K562 (cell line): ENCODE results near the gene SLC35G4. TPM values are rescaled to one million over a fixed set of nuclear protein-coding genes. Genes with fewer than 3 reads are reported as not detected.

Experiments
- ATAC-seq: fragments of 200-7000 bp; cut with Tn5 transposase; 3 replicates; pipeline ENCODE4 v1.9.1; 2020; ENCODE audit warnings: moderate library complexity
- BruUV-seq: library from RNA; stranded (reverse); fragments of 400-500 nt; replicated peaks from 2 replicates; lab custom pipeline; 2021; lab: Mats Ljungman, UMichigan
- CTCF ChIA-PET: fragments of 300-600 bp; formaldehyde crosslinking; extraction: SDS; loops from one replicate; lab custom pipeline; 2021; ENCODE audit warnings: low intra/inter-chr PET ratio; lab: Yijun Ruan, JAX
- POLR2A ChIA-PET: fragments of 300-600, 350-650 bp; sonication (Branson Sonifier 250); formaldehyde crosslinking; extraction: SDS; loops from one replicate; lab custom pipeline; 2021; ENCODE audit warnings: antibody characterized with exemption, inconsistent platforms; lab: Yijun Ruan, JAX
- DNase-seq, 4 experiments: peaks; one replicate each; pipeline versions ENCODE4 v3.0.0 to v3.0.0-alpha.2; 2011 to 2018; ENCODE audit warnings: low spot score in 3 of 4, mixed read lengths in 3 of 4; ENCODE audit errors: extremely low read depth in 1 of 4
- FAIRE-seq: peaks from 2 replicates; lab custom pipeline; 2011; peaks lifted over from hg19 to GRCh38; lab: Jason Lieb, UNC
- H2AFZ ChIP-seq: 2 replicates; pipeline ENCODE4 v1.6.0; 2011; ENCODE audit warnings: low read depth, low read length, control low read depth, inconsistent platforms
- H3K27ac ChIP-seq: fragments of 200-600 bp; 3 replicates; pipeline ENCODE4 v1.8.0; 2011; ENCODE audit warnings: low read depth, mild to moderate bottlenecking, control low read depth, inconsistent platforms, low read length, moderate library complexity, mixed read lengths; ENCODE audit errors: extremely low read depth
- H3K27me3 ChIP-seq, 2 experiments: fragments of 300-600 bp in 1 of 2; 2 replicates in 1 of 2; 3 replicates in 1 of 2; pipeline versions ENCODE4 v1.6.0 to v1.8.0; 2011; ENCODE audit warnings: inconsistent platforms in 2 of 2, low read length in 2 of 2, mild to moderate bottlenecking in 1 of 2, mixed read lengths in 1 of 2, moderate library complexity in 1 of 2; ENCODE audit not compliant: control insufficient read depth in 2 of 2, insufficient read depth in 2 of 2
- H3K36me3 ChIP-seq: fragments of 300-600 bp; 3 replicates; pipeline ENCODE4 v1.8.0; 2011; ENCODE audit warnings: mild to moderate bottlenecking, low read length, inconsistent platforms; ENCODE audit not compliant: control insufficient read depth, insufficient read depth
- H3K4me1 ChIP-seq, 2 experiments: fragments of 200-600 bp in 1 of 2; replicated peaks in 1 of 2; 2 replicates in 1 of 2; 3 replicates in 1 of 2; pipeline versions ENCODE4 v1.5.1 to v1.8.0; 2011; ENCODE audit warnings: inconsistent platforms in 2 of 2, low read length in 2 of 2, mild to moderate bottlenecking in 1 of 2, mixed read lengths in 1 of 2, moderate library complexity in 1 of 2; ENCODE audit not compliant: control insufficient read depth in 2 of 2, insufficient read depth in 2 of 2
- H3K4me2 ChIP-seq: 2 replicates; pipeline ENCODE4 v1.6.1; 2011; ENCODE audit warnings: low read length, control low read depth, inconsistent platforms, mixed read lengths; ENCODE audit not compliant: insufficient read depth
- H3K4me3 ChIP-seq: fragments of 200-600 bp; sonication (generic), shearing (Covaris generic); 2 replicates; pipeline ENCODE4 v1.5.1; 2016; ENCODE audit warnings: control low read depth, inconsistent platforms
- H3K79me2 ChIP-seq: fragments of 200-600 bp; 3 replicates; pipeline ENCODE4 v1.8.0; 2011; ENCODE audit warnings: low read length, inconsistent platforms; ENCODE audit not compliant: control insufficient read depth, insufficient read depth
- H3K9ac ChIP-seq, 2 experiments: 2 replicates each; pipeline versions ENCODE4 v1.6.0 to v1.6.1; 2011; ENCODE audit warnings: low read depth in 2 of 2, low read length in 2 of 2, control low read depth in 1 of 2, inconsistent platforms in 1 of 2, mild to moderate bottlenecking in 1 of 2, mixed read lengths in 1 of 2; ENCODE audit not compliant: insufficient read depth in 1 of 2
- H3K9me1 ChIP-seq: one replicate; pipeline ENCODE4 v1.6.0; 2011; ENCODE audit warnings: inconsistent platforms, mild to moderate bottlenecking, low read length, moderate library complexity; ENCODE audit not compliant: control insufficient read depth, insufficient read depth
- H3K9me3 ChIP-seq: replicated peaks from 2 replicates; pipeline ENCODE4 v1.5.1; 2011; ENCODE audit warnings: low read depth, low read length, inconsistent platforms; ENCODE audit not compliant: control insufficient read depth, insufficient read depth
- H4K20me1 ChIP-seq: replicated peaks from 2 replicates; pipeline ENCODE4 v1.6.1; 2011; ENCODE audit warnings: low read length, inconsistent platforms, mixed read lengths; ENCODE audit not compliant: control insufficient read depth, insufficient read depth
- CTCF ChIP-seq, 3 experiments: IDR thresholded peaks in 2 of 3; conservative IDR thresholded peaks in 1 of 3; 2 replicates each; pipeline ENCODE4 v1.5.1; 2011 to 2012; ENCODE audit warnings: low read length in 3 of 3, mild to moderate bottlenecking in 3 of 3, control low read depth in 2 of 3, improper control_type of control experiment in 1 of 3, inconsistent platforms in 1 of 3, low read depth in 1 of 3, mixed read lengths in 1 of 3, moderate library complexity in 1 of 3; ENCODE audit not compliant: insufficient read depth in 2 of 3
- EP300 ChIP-seq: IDR thresholded peaks from 2 replicates; pipeline ENCODE4 v1.6.1; 2012; ENCODE audit warnings: low read length, improper control_type of control experiment
- KAT2B ChIP-seq: IDR thresholded peaks from one replicate; pipeline ENCODE4 v1.6.1; 2012; ENCODE audit warnings: low read depth, mild to moderate bottlenecking, control low read depth, inconsistent platforms, low read length, moderate library complexity
- MAZ ChIP-seq, 2 experiments: fragments of 450-650 bp in 1 of 2; sonication (generic) in 1 of 2; formaldehyde crosslinking; IDR thresholded peaks in 1 of 2; conservative IDR thresholded peaks in 1 of 2; 2 replicates each; pipeline versions ENCODE4 v1.4.0 to v1.5.0; 2020; ENCODE audit warnings: mild to moderate bottlenecking in 1 of 2, missing genetic modification reagents in 1 of 2
- NFIC ChIP-seq: fragments of 450-650 bp; IDR thresholded peaks from 2 replicates; pipeline ENCODE4 v1.6.1; 2017; ENCODE audit warnings: mild to moderate bottlenecking, inconsistent platforms
- POLR2AphosphoS2 ChIP-seq: IDR thresholded peaks from 2 replicates; pipeline ENCODE4 v1.6.1; 2012; ENCODE audit warnings: low read length, improper control_type of control experiment
- RHOXF2B ChIP-seq: fragments of 250-450 bp; sonication (Bioruptor Pico); conservative IDR thresholded peaks from 2 replicates; pipeline ENCODE4 v1.5.1; 2021
- TSC22D4 ChIP-seq: fragments of 450-650 bp; IDR thresholded peaks from 2 replicates; pipeline ENCODE4 v1.6.1; 2016; ENCODE audit warnings: missing genetic modification characterization, missing biosample characterization, control low read depth
- ZC3H4 ChIP-seq: sonication (generic); formaldehyde crosslinking; IDR thresholded peaks from 2 replicates; pipeline ENCODE4 v1.9.0; 2021; ENCODE audit warnings: missing genetic modification reagents, borderline replicate concordance
- WGBS: fragments of 100-300 bp; shearing (Covaris generic); methylation state at CpG from one replicate; pipeline ENCODE4 v1.1.6; 2016; ENCODE audit warnings: low coverage, mixed read lengths; ENCODE audit not compliant: insufficient coverage; ENCODE audit errors: missing lambda C conversion rate; 5-methylcytosine and 5-hydroxymethylcytosine counted together
- in situ Hi-C: fragments of 300-500 bp; cut with MboI; formaldehyde crosslinking; loops from 4 replicates; pipeline ENCODE4 v1.15.0; 2018; ENCODE audit warnings: inconsistent platforms, mixed read lengths
- intact Hi-C: fragments of 100-400 bp; cut with micrococcal nuclease; formaldehyde crosslinking; loops from 2 replicates; pipeline ENCODE4 v1.14.2; 2022
- polyA plus RNA-seq, 8 experiments: library from polyadenylated mRNA; depleted of rRNA in 4 of 8; stranded (reverse) in 5 of 8; unstranded in 3 of 8; fragments of >200 nt; fragmentation: Nextera tagmentation in 2 of 8; fragmentation: Illumina TruSeq in 1 of 8; extraction: Ambion mirVana in 2 of 8; extraction: Trizol in 1 of 8; gene quantifications; 2 replicates each; pipeline versions ENCODE4 v1.2.1 to v1.2.3, GENCODE V29; 2011 to 2014; ENCODE audit warnings: inconsistent platforms in 1 of 8, missing spikeins in 1 of 8
- total RNA-seq, 7 experiments: library from RNA; depleted of rRNA in 6 of 7; stranded (reverse); fragments of >200 nt in 6 of 7; fragmentation: Illumina TruSeq in 2 of 7; extraction: Trizol in 2 of 7; gene quantifications; 2 replicates each; pipeline versions ENCODE4 v1.2.1 to v1.2.3, GENCODE V29; 2011 to 2021; ENCODE audit warnings: low replicate concordance in 1 of 7

Gene SLC35G4
- total and polyA plus RNA-seq, 9 of the 15 experiments (the other 6 are each of a cell fraction or from before 2014, with no cell fraction given): not detected

GRCh38 chr18:11570073-11570588, 39.3 kb upstream of the SLC35G4 start:
- Histone ChIP-seq H3K9me1 (no peaks in the 10 kb centered on the region), H3K27ac (no peak overlapping the region), H3K4me1 (no peaks in the 10 kb centered on the region), H3K4me3 (no peak overlapping the region), H4K20me1 (no peaks in the 10 kb centered on the region), H3K4me2 (no peak overlapping the region), H3K36me3 (no peaks in the 10 kb centered on the region), H2AFZ (no peak overlapping the region), H3K27me3 (peaks cover 0 to 17% of the 10 kb centered on the region in 2 experiments; a peak in 2 of 5 replicates), H3K9me3 (no peaks in the 10 kb centered on the region), H3K9ac (no peak overlapping the region), H3K79me2 (no peaks in the 10 kb centered on the region)
- DNase-seq (no peak), FAIRE-seq (no peak), ATAC-seq (no peak)
- BruUV-seq: no TSS peak
- in situ Hi-C loops (loop anchor here (25.0 kb wide), 1 partner anchor 1008 kb away; no protein-coding TSS in a partner anchor), intact Hi-C loops (no loop called here)
- ChIA-PET POLR2A (no interaction called here), CTCF (no interaction called here)
- no peak for TF ChIP-seq TSC22D4
- no peak for TF ChIP-seq ZC3H4 (CRISPR knock-in tag)
- WGBS: 3% methylated on average over 8 of the region's 10 CpGs

GRCh38 chr18:11570769-11571412, 38.5 kb upstream of the SLC35G4 start:
- Histone ChIP-seq H3K9me1 (no peaks in the 10 kb centered on the region), H3K4me3 (no peak overlapping the region), H3K36me3 (no peaks in the 10 kb centered on the region)
- no peak for TF ChIP-seq POLR2AphosphoS2
- no peak for TF ChIP-seq MAZ (CRISPR knock-in tag; conservative IDR thresholded peaks at IDR 0.05 in 1 of 2, IDR thresholded peaks at IDR 0.05 in 1 of 2)
- no peak for TF ChIP-seq EP300
- no peak for TF ChIP-seq RHOXF2B (CRISPR knock-in tag)
- peak in 1 of 3 experiments; percentile 35; a peak in 2 of 6 replicates for TF ChIP-seq CTCF (IDR thresholded peaks at IDR 0.05 in 2 of 3, conservative IDR thresholded peaks at IDR 0.05 in 1 of 3; ENCODE audit: insufficient read depth in 2 of 3, low read depth in 1 of 3, low read length in 3 of 3)
- no peak for TF ChIP-seq KAT2B
- no peak for TF ChIP-seq NFIC
- TF ChIP-seq, all 486 proteins: peak for 1
- Histone ChIP-seq H3K27ac (no peak overlapping the region), H3K9ac (no peak overlapping the region), H4K20me1 (no peaks in the 10 kb centered on the region), H3K9me3 (no peaks in the 10 kb centered on the region), H3K27me3 (peaks cover 0 to 13% of the 10 kb centered on the region in 2 experiments; a peak in 2 of 5 replicates), H3K79me2 (no peaks in the 10 kb centered on the region), H3K4me1 (no peaks in the 10 kb centered on the region), H2AFZ (no peak overlapping the region), H3K4me2 (no peak overlapping the region)
- ATAC-seq (peak; percentile 53; the same call in 2 of the 3 replicates), DNase-seq (peak in 1 of 4 experiments; percentile 17), FAIRE-seq (no peak)
- in situ Hi-C loops: loop anchor here (25.0 kb wide), 1 partner anchor 1009 kb away; no protein-coding TSS in a partner anchor
- POLR2A ChIA-PET: no interaction called here
- CTCF ChIA-PET: no interaction called here
- no TSS peak for BruUV-seq
- intact Hi-C loops: no loop called here
- under 1% methylated on average over 14 of the region's 14 CpGs for WGBS
